HG03280 (cell line): ENCODE measurements around the gene AASS.

Experiments used
- ATAC-seq: cut with Tn5 transposase; IDR thresholded peaks from one replicate; pipeline ENCODE4 v1.9.1; 2021; ENCODE audit warnings: mild to moderate bottlenecking, moderate library complexity; ENCODE audit not compliant: unreplicated experiment

AASS gene

DNA sequence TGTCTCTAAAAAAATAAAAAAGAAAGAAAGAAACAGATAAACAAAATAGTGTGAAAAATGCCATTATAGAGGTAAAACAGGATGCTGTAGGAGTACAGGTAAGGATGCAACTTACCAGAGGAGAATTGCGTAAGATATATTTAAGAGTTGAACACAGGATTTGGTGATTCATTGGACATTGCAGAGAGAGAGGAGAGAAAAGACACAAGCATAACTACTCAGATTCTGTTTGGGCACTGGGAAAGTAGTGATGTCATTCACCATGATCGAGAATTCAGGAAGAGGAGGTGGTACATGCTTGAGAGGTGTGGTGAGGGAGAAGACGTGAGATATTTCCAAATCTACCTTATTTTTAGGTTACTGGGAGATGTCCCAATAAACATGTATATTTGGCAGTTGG is 97.6 kb downstream of the AASS start:
- ATAC-seq: no peak

DNA sequence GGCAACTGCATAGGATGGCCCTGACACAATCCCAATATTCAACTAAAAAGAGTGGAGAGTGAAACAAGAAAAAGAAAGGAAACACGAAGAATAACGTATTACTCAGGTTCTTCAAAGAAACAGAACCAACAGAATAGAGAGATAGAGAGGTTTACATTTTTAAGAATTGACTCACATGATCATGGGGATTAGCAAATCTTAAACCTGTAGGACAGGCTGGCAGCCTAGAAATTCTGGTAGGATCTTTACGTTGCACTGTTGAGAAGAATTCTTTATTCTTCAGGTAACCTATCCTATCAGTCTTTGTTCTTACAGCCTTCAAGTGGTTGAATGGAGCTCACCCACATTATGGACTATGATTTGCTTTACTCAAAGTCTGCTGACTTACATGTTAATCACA is 103.9 kb downstream of the AASS start:
- no peak for ATAC-seq

DNA sequence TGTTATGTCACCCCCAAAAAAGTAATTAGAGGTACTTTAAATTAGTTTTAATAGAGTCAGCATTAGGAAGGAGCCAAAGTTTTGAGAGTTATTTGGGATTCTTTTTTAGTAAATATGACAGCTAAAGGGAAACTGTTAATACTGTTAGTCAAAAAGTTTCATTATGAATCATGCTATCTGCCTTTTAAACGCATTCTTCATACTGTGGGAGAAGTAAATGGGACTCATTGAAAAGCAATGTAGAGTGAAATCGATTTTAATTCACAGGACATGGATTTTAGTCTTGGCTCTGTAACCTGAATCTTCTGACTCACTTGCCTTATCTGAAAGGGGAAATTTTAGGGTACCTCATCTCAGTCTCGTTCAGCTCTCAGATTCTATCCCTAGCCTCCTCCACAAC is 105.1 kb downstream of the AASS start:
- no peak for ATAC-seq

DNA sequence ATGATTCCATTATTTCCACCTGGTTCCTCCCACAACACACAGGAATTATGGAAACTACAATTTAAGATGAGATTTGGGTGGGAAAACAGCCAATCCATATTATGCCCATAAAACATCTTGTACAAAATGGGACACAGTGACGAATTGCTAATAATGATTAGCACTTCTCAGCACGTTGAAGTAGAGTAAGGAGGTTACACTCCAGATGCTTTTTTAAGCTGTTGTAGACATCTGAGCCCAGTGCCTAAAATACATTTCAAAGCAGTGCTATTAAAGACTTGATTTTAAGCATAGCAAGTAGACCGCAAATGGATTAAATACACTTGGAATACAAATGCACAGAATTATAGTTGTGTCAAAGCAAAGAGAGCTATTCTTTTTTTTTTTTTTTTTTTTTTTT is 105.9 kb downstream of the AASS start:
- no peak for ATAC-seq

DNA sequence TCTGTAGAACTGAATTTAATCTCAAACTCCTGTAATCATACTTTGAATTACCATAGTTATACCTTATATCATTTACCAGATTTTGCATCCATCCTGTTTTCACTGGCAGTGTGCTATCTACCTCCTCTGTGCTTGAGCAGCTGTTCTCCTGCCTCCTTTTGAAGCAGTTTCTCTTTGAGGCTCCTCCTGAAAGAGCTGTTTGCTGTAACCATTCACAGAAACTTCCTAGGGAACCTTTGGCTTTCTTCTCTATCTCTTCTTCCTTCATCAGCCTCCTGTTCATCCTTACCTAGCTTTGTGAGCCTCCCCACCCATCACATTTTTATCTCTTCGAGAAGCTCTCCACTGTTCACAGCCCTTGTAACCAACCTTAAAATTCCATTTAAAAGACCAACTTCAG is 108.2 kb downstream of the AASS start:
- ATAC-seq: no peak

DNA sequence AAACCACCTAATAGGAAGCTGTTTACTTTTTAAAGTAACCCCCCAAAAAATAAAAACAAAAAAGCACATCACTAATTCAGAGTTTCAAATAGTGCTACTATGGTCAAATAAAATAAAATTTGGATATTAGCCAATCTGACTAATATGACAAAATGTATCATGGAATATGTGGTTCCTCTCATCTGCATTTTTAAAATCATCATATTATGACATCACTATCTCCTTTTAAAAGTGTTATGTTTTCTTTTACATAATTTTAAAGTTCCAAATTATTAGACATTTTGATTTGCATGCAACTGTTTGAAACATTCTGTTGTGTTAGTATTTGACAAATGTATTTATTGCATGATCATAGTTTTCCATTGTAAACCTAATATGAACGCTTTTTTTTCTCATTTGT is 110.4 kb downstream of the AASS start:
- no peak for ATAC-seq

DNA sequence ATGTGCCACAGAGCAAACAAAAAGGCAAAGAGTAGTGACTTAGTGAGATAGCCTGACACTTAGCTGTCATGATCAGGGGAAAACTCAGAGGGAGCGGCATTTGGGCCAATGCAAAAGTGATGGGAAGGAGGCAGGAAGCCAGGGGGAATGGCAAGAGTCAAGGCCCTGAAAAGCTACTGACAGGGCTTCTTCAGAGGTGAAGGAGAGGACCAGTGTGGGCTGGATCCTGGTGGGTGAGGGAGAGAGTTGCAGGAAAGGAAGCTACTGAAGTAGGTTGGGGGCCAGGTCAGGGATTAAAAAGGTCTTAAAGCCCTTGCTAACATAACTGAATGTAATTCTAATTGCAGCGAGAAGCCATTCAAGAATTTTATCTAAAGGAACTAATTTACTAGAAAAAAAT is 117.0 kb downstream of the AASS start:
- ATAC-seq: no peak
